ENCODE measurements around the gene SKOR1.

SKOR1 gene

DNA sequence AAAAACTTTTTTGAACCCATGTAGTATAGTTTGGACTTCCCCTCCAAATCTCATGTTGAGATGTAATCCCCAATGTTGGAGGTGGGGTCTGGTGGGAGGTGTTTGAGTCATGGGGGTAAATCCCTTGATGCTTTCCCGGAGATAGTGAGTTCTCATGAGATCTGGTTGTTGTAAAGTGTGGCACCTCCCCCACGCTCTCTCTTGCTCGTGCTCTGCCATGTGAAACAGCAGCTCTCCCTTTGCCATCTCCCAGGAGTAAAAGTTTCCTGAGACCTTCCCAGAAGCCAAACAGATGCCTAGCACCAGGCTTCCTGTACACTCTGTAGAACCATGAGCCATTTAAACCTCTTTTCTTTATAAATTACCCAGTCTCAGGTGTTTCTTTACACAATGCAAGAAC is 30.5 kb downstream of the SKOR1 start:
- no peak for DNase-seq

- DNase-seq: no peak
Measured at GRCh38 chr15:67857220-67857619, 31.9 kb downstream of the SKOR1 start.

- DNase-seq: no peak
Measured at GRCh38 chr15:67859331-67859946, 34.1 kb downstream of the SKOR1 start.

- DNase-seq: no peak
Measured at GRCh38 chr15:67861983-67862382, 36.7 kb downstream of the SKOR1 start.

DNA sequence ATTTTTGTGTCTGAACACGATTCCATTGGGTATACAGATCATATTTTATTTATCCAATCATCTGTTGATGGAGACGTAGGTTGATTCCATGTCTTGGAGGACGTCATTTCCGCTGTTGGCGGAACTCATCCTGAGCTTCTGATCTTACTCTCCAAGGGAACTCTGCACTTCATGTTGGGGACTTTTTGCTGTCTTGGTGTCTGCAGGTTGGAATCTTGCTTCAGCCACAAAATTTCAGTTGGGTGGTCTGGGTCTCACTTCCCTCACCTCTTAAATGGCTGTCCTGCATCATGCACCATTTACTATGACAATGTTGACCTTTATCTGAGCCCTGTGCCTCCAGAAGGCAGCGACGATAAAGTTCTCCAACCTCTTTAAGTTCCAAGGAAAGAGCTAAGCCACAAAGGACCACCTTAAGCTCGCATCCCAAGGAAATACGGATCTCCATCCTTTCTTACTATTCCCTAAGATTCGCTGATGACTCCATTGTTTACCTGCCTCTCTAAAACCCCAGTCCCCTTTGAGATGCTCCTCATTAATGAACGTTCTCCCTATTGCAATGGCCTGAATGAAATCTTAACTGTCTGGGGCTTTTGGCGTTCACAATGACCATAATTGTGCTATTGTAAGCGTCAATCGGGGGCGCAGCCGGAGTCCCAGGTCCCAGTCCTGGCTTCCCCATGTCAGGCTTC is 37.6 kb downstream of the SKOR1 start:
- no peak for DNase-seq

GRCh38 chr15:67863442-67863987 is 38.2 kb downstream of the SKOR1 start:
- DNase-seq: peak; percentile 68

GRCh38 chr15:67865331-67865730 is 40.0 kb downstream of the SKOR1 start:
- DNase-seq: no peak

GRCh38 chr15:67865766-67866165 is 40.5 kb downstream of the SKOR1 start:
- no peak for DNase-seq

- no peak for DNase-seq
Measured at GRCh38 chr15:67869701-67870100, 44.4 kb downstream of the SKOR1 start.

- DNase-seq: no peak
Measured at GRCh38 chr15:67870868-67871408, 45.6 kb downstream of the SKOR1 start.

- DNase-seq: no peak
Measured at GRCh38 chr15:67873777-67874176, 48.5 kb downstream of the SKOR1 start.

- DNase-seq: no peak
Measured at GRCh38 chr15:67878712-67879206, 53.5 kb downstream of the SKOR1 start.

DNA sequence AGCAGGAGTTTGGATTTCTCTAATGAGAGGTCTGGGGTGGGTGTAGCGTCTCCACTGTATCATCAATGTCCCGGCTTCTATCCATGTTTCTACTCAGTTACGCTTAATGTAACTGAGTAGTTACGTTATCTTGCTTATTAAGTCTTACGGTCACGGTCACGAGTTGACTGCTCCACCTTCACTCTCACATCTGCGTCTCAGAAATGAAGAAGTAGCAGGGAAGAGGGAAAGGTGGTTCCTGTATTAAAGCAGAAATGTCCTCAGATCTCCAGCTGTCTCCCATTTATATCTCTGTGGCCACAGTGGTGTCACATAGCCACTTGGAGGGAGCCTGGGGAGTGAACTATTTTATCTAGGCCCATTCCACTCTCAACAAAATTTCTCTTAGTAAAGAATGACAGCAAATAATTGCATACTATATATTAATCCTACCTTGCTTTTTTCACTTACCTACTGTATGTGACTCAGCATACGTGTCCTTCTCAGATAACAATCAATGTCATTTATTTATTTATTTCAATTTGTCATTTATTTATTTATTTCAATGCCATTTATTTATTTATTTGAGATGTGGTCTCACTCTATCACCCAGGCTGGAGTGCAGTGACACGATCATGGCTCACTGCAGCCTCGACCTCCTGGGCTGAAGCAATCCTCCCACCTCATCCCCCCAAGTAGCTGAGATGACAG is 54.3 kb downstream of the SKOR1 start:
- no peak for DNase-seq

DNA sequence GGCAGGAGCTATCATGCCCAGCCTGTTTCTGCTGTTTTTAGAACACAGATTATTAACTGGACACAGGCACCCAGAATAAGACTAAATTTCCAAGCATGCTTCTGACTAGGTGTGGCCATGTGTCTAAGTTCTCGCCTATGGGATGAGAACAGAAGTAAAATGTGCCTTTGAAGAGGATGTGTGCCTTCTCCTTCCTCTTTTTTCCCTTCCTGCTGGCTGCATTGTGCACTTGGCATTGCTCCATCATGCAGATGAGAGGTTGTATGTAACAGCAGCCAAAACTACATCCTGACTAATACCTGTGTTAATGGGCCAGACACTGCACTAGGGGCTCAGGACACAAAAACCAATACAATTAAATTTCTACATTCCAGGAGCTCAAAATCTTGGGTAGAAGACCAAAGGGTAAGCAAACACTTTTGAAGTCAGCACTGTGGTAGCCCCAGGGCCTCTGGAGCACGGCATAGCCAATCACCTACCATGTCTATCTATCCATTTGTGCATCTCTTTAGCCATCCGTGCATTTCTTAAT is 55.4 kb downstream of the SKOR1 start:
- peak; percentile 22 for DNase-seq

DNA sequence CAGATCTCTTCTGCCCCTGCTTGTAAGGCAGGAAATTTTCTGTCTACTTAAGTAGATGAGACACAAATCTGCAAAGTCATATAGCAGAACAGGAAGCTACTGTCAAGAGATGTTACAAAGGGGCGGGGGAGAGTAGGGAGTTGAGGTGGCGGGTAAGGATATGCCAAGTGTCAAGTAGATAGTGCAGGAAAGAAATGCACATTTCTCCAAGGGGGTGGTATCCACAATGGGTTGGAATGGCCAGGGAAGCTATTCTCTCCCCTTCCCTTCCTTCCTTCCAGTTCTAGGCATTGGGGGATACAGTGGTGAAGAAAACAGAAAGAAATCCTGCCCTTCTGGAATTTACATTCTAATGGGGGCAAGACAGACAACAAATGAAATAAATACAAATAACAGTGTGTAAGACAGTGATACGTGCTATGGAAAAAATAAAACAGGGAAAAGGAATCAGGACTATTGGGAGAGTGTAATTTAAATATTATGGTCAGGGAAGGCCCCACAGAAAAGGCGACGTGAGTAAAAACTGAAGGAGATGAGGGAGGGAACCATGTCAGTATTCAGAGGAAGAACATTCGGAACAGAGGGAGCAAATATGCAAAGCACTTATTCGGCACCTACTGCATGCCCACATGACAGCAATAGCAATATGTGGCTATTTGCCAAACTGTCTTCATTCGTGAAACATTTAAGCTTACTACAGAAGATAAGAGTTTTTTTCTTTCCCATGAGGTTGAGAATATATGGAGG is 57.4 kb downstream of the SKOR1 start:
- no peak for DNase-seq

DNA sequence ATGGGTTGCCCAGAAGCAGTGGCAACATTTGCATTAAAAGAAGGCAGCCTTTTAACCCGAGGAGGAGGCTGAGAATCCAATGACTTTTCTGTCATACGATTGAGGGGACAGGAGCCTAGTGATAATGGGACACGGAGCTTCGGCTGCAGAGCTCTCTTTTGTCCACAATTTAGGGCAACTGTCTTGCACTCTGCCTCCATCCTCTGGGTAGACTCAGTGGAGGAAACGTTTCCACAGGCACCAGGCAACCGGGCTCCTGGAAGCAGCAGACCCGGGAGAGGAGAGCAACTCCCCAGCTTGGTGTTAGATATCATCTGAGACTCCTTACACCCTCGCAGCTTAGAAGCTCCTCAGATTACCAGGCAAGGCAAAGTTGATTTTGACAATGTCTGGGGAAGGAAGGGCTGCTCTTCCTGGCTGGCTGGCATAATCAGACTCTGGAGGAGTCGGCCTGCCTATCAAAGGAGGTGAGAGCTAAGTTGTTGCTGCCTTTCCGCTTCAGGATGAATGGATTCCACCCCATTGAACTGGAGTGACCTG is 58.0 kb downstream of the SKOR1 start:
- no peak for DNase-seq

DNA sequence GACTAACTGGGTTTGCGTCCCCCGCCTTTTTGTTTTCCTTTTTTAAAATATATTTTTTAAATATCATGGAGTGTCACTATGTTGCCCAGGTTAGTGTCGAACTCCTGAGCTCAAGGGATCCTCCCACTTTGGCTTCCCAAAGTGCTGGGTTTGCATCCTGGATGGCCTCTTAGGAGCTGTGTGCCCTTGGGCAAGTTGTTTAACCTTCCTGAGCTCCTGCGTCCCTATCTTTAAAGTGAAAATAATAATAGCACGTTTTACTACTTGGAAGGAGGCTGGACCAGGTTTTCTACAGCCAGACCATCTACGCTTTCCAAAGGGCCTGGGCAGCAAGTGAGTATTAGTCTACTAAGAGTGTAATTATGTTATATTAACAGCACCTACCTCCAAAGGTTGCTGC is 58.7 kb downstream of the SKOR1 start:
- DNase-seq: no peak
